Peyer's patch (tissue), 4 donors: ENCODE results near the gene ARHGAP22.

ENCODE experiments used
- POLR2A ChIP-seq, 2 donors: fragments of 450-650 bp; IDR thresholded peaks; one replicate each; pipeline ENCODE4 v1.5.1; 2017; ENCODE audit warnings: antibody characterized with exemption in 2 of 2, mild to moderate bottlenecking in 2 of 2, moderate library complexity in 2 of 2
- TF ChIP-seq, protein P1 (sequence below), 6 experiments: fragments of 450-650 bp in 4 of 6; fragments of 200-600 bp in 2 of 6; sonication (generic) in 1 of 6; IDR thresholded peaks; one replicate each; pipeline ENCODE4 v1.5.1; 2017 to 2019; ENCODE audit warnings: antibody characterized with exemption in 6 of 6, mild to moderate bottlenecking in 3 of 6, moderate library complexity in 1 of 6

DNA sequence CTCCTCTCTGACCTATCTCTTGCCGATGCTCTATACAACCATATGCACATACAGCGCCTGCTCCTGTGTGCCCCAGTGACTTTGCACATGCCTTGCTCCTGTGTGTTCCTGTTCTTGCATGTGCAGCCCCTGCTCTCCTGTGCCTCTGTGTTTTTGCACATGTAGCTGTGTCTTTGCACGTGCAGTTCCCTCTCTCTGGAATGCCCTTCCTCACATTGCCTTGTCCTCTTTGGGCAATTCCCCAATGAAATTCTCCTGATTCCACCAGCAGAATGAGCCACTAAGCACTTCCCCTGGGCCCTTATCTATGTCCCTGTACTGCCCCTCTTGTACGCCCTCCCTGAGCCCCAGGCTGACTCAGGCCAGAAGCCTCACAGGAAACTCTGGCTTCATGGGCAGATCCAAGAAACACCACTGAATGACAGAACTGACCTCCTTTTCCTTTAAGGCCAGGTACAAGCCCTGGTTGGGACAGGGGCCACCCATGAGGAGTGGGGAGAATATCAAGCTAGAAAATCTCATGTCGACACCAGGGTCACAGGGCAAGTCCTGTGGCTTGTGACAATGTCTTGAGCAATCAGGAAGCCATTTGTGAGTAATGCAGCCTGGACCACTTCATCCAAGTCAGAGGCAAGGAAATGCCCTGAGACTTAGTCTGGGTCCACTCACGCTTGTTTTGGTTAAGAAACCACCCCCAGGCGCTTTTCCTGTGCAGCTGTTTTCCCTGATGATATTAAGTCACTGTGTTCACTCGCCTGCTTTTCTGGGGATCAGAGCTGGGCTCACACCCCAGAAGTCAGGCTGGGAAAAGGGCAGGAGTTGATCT lies 1.9 kb upstream of the ARHGAP22 start:
- TF ChIP-seq, protein P1, sequence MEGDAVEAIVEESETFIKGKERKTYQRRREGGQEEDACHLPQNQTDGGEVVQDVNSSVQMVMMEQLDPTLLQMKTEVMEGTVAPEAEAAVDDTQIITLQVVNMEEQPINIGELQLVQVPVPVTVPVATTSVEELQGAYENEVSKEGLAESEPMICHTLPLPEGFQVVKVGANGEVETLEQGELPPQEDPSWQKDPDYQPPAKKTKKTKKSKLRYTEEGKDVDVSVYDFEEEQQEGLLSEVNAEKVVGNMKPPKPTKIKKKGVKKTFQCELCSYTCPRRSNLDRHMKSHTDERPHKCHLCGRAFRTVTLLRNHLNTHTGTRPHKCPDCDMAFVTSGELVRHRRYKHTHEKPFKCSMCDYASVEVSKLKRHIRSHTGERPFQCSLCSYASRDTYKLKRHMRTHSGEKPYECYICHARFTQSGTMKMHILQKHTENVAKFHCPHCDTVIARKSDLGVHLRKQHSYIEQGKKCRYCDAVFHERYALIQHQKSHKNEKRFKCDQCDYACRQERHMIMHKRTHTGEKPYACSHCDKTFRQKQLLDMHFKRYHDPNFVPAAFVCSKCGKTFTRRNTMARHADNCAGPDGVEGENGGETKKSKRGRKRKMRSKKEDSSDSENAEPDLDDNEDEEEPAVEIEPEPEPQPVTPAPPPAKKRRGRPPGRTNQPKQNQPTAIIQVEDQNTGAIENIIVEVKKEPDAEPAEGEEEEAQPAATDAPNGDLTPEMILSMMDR (IDR thresholded peaks at IDR 0.05): no peak
- TF ChIP-seq POLR2A (IDR thresholded peaks at IDR 0.05): no peak
